GM10248 (cell line): ENCODE data around the gene UBP1.

ENCODE experiments used
- CTCF ChIA-PET: fragments of 300-600 bp; sonication (Branson Sonifier 250); formaldehyde crosslinking; extraction: SDS; loops from one replicate; lab custom pipeline; 2021; ENCODE audit warnings: antibody characterized with exemption; lab: Yijun Ruan, JAX
- POLR2A ChIA-PET: fragments of 350-650 bp; sonication (Branson Sonifier 250); formaldehyde crosslinking; extraction: SDS; loops from one replicate; lab custom pipeline; 2020; ENCODE audit warnings: antibody characterized with exemption; lab: Yijun Ruan, JAX
- DNase-seq: peaks from one replicate; pipeline ENCODE4 v3.0.0; 2012; ENCODE audit errors: extremely low spot score
- CTCF ChIP-seq: IDR thresholded peaks from 2 replicates; pipeline ENCODE4 v1.5.1; 2012; ENCODE audit warnings: mild to moderate bottlenecking, low read depth; ENCODE audit errors: extremely low read depth, missing control alignments, control extremely low read depth

The UBP1 gene

GRCh38 chr3:33386631-33387030 lies 53.6 kb downstream of the UBP1 start:
- ChIA-PET CTCF (interaction anchor here (1.3 to 5.7 kb wide), 5 partner anchors 9 to 255 kb away, joined by 4 to 39 read pairs (median 11); no protein-coding TSS in a partner anchor), POLR2A (no interaction called here)
- DNase-seq = no peak
- no peak for TF ChIP-seq CTCF

- no peak for DNase-seq
- ChIA-PET CTCF (interaction anchor here (1.5 to 5.7 kb wide), 5 partner anchors 10 to 254 kb away, joined by 4 to 39 read pairs (median 11); no protein-coding TSS in a partner anchor), POLR2A (no interaction called here)
- TF ChIP-seq CTCF = no peak
Observed at GRCh38 chr3:33385423-33385822, 54.8 kb downstream of the UBP1 start.

- TF ChIP-seq CTCF = no peak
- ChIA-PET POLR2A (no interaction called here), CTCF (interaction anchor here (1.5 to 5.7 kb wide), 4 partner anchors 11 to 436 kb away, joined by 3 to 39 read pairs (median 8); no protein-coding TSS in a partner anchor)
- no peak for DNase-seq
Observed at GRCh38 chr3:33383951-33384350, 56.3 kb downstream of the UBP1 start.

- TF ChIP-seq CTCF = no peak
- DNase-seq = no peak
- POLR2A ChIA-PET = no interaction called here
- CTCF ChIA-PET = interaction anchor here (1.0 kb wide), 1 partner anchor 15 kb away, joined by 4 read pairs; no protein-coding TSS in a partner anchor
Observed at GRCh38 chr3:33380653-33381052, 59.6 kb downstream of the UBP1 start.

GRCh38 chr3:33377931-33378330 lies 62.3 kb downstream of the UBP1 start:
- ChIA-PET CTCF (interaction anchor here (1.4 to 3.5 kb wide), 3 partner anchors 9 to 247 kb away, joined by 4 to 15 read pairs (median 4); no protein-coding TSS in a partner anchor), POLR2A (no interaction called here)
- DNase-seq = no peak
- no peak for TF ChIP-seq CTCF

GRCh38 chr3:33377489-33377888 lies 62.7 kb downstream of the UBP1 start:
- no peak for DNase-seq
- peak; percentile 33 for TF ChIP-seq CTCF
- CTCF ChIA-PET = interaction anchor here (1.6 to 3.5 kb wide), 2 partner anchors 9 to 246 kb away, joined by 4 to 15 read pairs; no protein-coding TSS in a partner anchor
- POLR2A ChIA-PET = no interaction called here

- DNase-seq = no peak
- POLR2A ChIA-PET = no interaction called here
- CTCF ChIA-PET = interaction anchor here (0.6 to 3.3 kb wide), 47 partner anchors 9 to 521 kb away, joined by 3 to 108 read pairs (median 4); partner anchors contain the start of genes CCR4 and PDCD6IP
- no peak for TF ChIP-seq CTCF
Observed at GRCh38 chr3:33373082-33373437, 67.1 kb downstream of the UBP1 start.
